Loucy (cell line): ENCODE measurements around the gene DCAF11.

ENCODE experiments used
- H2AFZ ChIP-seq: fragments of 200-600 bp; sonication (generic); 2 replicates; pipeline ENCODE4 v1.6.0; 2016; ENCODE audit warnings: antibody characterized with exemption, mild to moderate bottlenecking, low read length, moderate library complexity
- H3F3A ChIP-seq: fragments of 200-600 bp; 2 replicates; pipeline ENCODE4 v1.6.0; 2016; ENCODE audit warnings: antibody characterized with exemption, low read depth, mild to moderate bottlenecking
- H3K27me3 ChIP-seq: fragments of 200-600 bp; sonication (generic); 2 replicates; pipeline ENCODE4 v1.6.1; 2014; ENCODE audit warnings: low read length, mild to moderate bottlenecking; ENCODE audit not compliant: insufficient read depth, poor library complexity, severe bottlenecking
- H3K36me3 ChIP-seq: fragments of 200-600 bp; sonication (generic); 2 replicates; pipeline ENCODE4 v1.6.1; 2016; ENCODE audit warnings: low read length; ENCODE audit not compliant: insufficient read depth
- H3K4me1 ChIP-seq: fragments of 200-600 bp; sonication (generic); 2 replicates; pipeline ENCODE4 v1.5.1; 2014; ENCODE audit warnings: low read length, mild to moderate bottlenecking; ENCODE audit not compliant: insufficient read depth, poor library complexity, severe bottlenecking
- H3K4me2 ChIP-seq: fragments of 200-600 bp; sonication (generic); 2 replicates; pipeline ENCODE4 v1.6.0; 2014; ENCODE audit warnings: antibody characterized with exemption, low read length, low read depth, mild to moderate bottlenecking; ENCODE audit not compliant: poor library complexity, severe bottlenecking
- H3K4me3 ChIP-seq: fragments of 200-600 bp; sonication (generic); 2 replicates; pipeline ENCODE4 v1.5.1; 2014; ENCODE audit warnings: low read length, mild to moderate bottlenecking, mixed read lengths; ENCODE audit not compliant: poor library complexity, severe bottlenecking
- H3K79me2 ChIP-seq: fragments of 200-600 bp; sonication (generic); 2 replicates; pipeline ENCODE4 v1.6.1; 2014; ENCODE audit warnings: low read length; ENCODE audit not compliant: insufficient read depth
- H3K9ac ChIP-seq: fragments of 200-600 bp; sonication (generic); 2 replicates; pipeline ENCODE4 v1.6.0; 2014; ENCODE audit warnings: mild to moderate bottlenecking, low read depth, low read length, moderate library complexity; ENCODE audit not compliant: poor library complexity, severe bottlenecking
- H3K9me2 ChIP-seq: fragments of 200-600 bp; sonication (generic); replicated peaks from 2 replicates; pipeline ENCODE4 v1.6.1; 2016; ENCODE audit warnings: low read depth, low read length, mixed read lengths
- H3K9me3 ChIP-seq: fragments of 200-600 bp; sonication (generic); 2 replicates; pipeline ENCODE4 v1.6.1; 2014; ENCODE audit warnings: mild to moderate bottlenecking, antibody characterized with exemption, low read length, low read depth; ENCODE audit not compliant: insufficient read depth
- H4K20me1 ChIP-seq: fragments of 200-600 bp; sonication (generic); 2 replicates; pipeline ENCODE4 v1.6.0; 2014; ENCODE audit warnings: antibody characterized with exemption, low read length, mild to moderate bottlenecking; ENCODE audit not compliant: insufficient read depth, poor library complexity, severe bottlenecking
- EZH2phosphoT487 ChIP-seq: fragments of 200-600 bp; IDR thresholded peaks from 2 replicates; pipeline ENCODE4 v1.6.1; 2018; ENCODE audit warnings: antibody characterized with exemption, mild to moderate bottlenecking, moderate library complexity, borderline replicate concordance
- TF ChIP-seq, protein P1 (sequence below): fragments of 200-600 bp; sonication (generic); conservative IDR thresholded peaks from 2 replicates; pipeline ENCODE4 v1.5.1; 2014; ENCODE audit warnings: mild to moderate bottlenecking, antibody characterized with exemption, low read length

DCAF11 gene

DNA sequence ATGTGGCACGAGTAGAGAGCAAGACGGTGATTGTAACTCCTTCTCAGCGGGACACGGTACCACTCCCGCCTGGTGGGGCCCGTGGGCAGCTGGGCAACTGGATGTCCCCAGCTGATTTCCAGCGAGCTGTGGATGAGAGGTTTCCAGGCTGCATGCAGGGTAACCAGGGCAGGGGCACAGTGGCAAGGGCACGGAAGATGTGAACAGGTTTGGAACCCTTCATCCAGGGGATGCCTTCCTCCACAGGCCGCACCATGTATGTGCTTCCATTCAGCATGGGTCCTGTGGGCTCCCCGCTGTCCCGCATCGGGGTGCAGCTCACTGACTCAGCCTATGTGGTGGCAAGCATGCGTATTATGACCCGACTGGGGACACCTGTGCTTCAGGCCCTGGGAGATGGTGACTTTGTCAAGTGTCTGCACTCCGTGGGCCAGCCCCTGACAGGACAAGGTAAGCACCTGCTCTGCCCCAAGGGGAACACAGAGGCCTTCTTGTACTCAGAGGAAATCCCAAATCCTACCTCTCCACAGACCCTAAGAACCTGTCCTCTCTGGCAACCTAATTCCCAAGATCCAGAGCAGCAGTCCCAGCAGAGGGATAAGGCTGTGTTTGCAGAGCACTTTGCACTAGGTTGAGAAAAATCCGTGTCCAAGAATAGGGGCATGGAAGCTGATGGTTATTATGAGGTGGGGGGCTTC, 16.2 kb upstream of the DCAF11 start:
- Histone ChIP-seq H2AFZ (no peak overlapping the region), H3K9me2 (no peaks in the 10 kb centered on the region), H4K20me1 (no peaks in the 10 kb centered on the region), H3K9ac (no peak overlapping the region), H3K36me3 (no peaks in the 10 kb centered on the region; the same call in 1 of the 2 replicates), H3K27me3 (no peaks in the 10 kb centered on the region), H3K4me2 (no peak overlapping the region), H3K4me1 (peaks cover 14% of the 10 kb centered on the region), H3K4me3 (no peak overlapping the region), H3F3A (no peaks in the 10 kb centered on the region; the same call in 1 of the 2 replicates), H3K79me2 (peaks cover 25% of the 10 kb centered on the region), H3K9me3 (no peaks in the 10 kb centered on the region)
- no peak for TF ChIP-seq EZH2phosphoT487
- TF ChIP-seq, protein P1, sequence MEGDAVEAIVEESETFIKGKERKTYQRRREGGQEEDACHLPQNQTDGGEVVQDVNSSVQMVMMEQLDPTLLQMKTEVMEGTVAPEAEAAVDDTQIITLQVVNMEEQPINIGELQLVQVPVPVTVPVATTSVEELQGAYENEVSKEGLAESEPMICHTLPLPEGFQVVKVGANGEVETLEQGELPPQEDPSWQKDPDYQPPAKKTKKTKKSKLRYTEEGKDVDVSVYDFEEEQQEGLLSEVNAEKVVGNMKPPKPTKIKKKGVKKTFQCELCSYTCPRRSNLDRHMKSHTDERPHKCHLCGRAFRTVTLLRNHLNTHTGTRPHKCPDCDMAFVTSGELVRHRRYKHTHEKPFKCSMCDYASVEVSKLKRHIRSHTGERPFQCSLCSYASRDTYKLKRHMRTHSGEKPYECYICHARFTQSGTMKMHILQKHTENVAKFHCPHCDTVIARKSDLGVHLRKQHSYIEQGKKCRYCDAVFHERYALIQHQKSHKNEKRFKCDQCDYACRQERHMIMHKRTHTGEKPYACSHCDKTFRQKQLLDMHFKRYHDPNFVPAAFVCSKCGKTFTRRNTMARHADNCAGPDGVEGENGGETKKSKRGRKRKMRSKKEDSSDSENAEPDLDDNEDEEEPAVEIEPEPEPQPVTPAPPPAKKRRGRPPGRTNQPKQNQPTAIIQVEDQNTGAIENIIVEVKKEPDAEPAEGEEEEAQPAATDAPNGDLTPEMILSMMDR, result no peak

DNA sequence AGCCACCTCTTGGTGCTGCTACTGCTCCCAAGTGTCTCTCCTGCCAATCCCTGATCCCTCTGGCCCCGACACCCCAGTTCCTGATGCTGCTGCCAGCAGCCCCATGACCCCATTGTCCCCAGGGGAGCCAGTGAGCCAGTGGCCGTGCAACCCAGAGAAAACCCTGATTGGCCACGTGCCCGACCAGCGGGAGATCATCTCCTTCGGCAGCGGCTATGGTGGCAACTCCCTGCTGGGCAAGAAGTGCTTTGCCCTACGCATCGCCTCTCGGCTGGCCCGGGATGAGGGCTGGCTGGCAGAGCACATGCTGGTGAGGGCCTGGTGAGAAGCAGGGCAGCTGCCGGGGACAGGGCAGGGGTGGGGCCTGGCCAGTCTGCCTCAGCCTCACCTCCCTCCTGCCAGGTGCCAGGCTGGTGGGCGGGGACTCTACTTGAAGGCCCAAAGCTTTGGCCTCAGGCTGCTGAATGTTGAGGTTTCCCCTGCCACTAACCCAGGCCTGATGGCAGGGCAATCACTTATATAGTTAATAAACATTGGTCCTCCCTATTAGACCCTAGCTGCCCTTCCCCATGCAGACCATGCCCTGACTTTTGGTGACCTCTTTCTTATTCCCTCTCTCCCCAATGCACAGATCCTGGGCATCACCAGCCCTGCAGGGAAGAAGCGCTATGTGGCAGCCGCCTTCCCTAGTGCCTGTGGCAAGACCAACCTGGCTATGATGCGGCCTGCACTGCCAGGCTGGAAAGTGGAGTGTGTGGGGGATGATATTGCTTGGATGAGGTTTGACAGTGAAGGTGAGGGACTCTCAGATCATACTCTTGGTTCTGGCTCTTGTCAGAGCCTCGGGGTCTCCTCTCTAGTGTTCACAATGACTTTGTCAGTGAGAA, 15.4 kb upstream of the DCAF11 start:
- no peaks in the 10 kb centered on the region; the same call in 1 of the 2 replicates for H3F3A ChIP-seq
- no peak overlapping the region for H3K9ac ChIP-seq
- H3K27me3 ChIP-seq, result no peaks in the 10 kb centered on the region
- H3K4me2 ChIP-seq, result no peak overlapping the region
- H3K9me2 ChIP-seq, result no peaks in the 10 kb centered on the region
- H4K20me1 ChIP-seq, result no peaks in the 10 kb centered on the region
- peaks cover 10% of the 10 kb centered on the region for H3K4me1 ChIP-seq
- peaks cover 24% of the 10 kb centered on the region for H3K79me2 ChIP-seq
- H2AFZ ChIP-seq, result no peak overlapping the region
- no peak overlapping the region for H3K4me3 ChIP-seq
- TF ChIP-seq EZH2phosphoT487, result no peak
- TF ChIP-seq, protein P1, result no peak
- no peaks in the 10 kb centered on the region; the same call in 1 of the 2 replicates for H3K36me3 ChIP-seq
- H3K9me3 ChIP-seq, result no peaks in the 10 kb centered on the region

DNA sequence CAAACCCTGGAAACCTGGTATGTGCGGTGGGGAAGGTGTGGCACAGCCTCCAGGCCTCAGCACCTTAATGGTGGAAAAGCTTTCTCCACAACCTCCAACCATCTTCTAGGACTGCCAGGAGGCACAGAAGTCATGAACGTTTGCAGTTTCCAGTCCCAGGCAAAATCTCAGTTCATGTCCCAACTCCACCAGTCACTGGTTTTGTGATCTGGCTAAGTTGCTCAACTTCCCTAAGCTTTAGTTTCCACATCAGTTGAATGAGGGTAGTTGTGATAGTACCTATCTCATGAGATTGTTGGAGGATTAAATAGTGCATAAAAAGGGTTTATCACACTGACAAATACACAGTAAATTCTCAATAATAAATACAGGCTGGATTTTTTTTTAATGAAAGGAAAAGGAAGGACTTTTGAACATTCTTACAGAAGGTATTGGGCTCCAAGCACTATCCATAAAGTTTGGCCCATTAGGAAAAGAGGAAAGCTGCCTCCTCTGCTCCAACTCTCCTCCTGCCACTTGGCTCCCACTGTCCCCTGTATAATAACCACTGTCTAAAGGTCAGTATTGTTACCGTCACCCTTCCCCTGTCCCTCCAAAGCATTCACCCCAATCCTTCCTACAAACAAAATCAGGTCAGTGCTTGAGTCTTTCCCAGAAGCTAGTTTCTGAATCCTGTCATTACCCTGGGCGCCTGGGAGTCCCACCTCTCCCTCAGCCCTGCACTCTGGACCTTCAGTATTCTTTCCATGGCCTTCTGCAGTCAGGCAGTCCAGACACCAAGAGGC, 14.2 kb upstream of the DCAF11 start:
- Histone ChIP-seq H3K9me3 (no peaks in the 10 kb centered on the region), H3K4me2 (no peak overlapping the region), H4K20me1 (no peaks in the 10 kb centered on the region), H3F3A (no peaks in the 10 kb centered on the region), H2AFZ (no peak overlapping the region), H3K79me2 (peaks cover 15% of the 10 kb centered on the region; the same call in 1 of the 2 replicates), H3K4me1 (peaks cover 10% of the 10 kb centered on the region), H3K9me2 (no peaks in the 10 kb centered on the region), H3K36me3 (no peaks in the 10 kb centered on the region; the same call in 1 of the 2 replicates), H3K9ac (no peak overlapping the region), H3K4me3 (no peak overlapping the region), H3K27me3 (no peaks in the 10 kb centered on the region)
- TF ChIP-seq, protein P1, result no peak
- no peak for TF ChIP-seq EZH2phosphoT487
